Stimulated activated effector memory CD8-positive, alpha-beta T cell treated with anti-CD3 and anti-CD28 coated beads, Interleukin-12 subunit alpha, Interleukin-12 subunit beta, amount 100 ng/mL, for 72 hours (primary cell): ENCODE results near the gene SFSWAP.
A peak's percentile ranks its signal among the peaks of the same experiment; 100 is the strongest.
"Not testable (repeated sequence)": the region's sequence is repeated elsewhere in the genome, so short reads cannot be mapped to it uniquely, and the experiment has no call there.

Experiments used
- ATAC-seq: fragments of 150-1000 bp; cut with Tn5 transposase; 2 replicates; pipeline ENCODE4 v1.10.0; 2021
- DNase-seq, 2 donors: peaks; one replicate each; pipeline ENCODE4 v3.0.0; 2021 to 2022; ENCODE audit warnings: low spot score in 2 of 2
- H3K27ac Mint-ChIP-seq: one replicate; pipeline ENCODE4 v1.8.0; 2022; ENCODE audit warnings: mild to moderate bottlenecking, mixed read lengths
- H3K36me3 Mint-ChIP-seq: one replicate; pipeline ENCODE4 v1.8.0; 2022; ENCODE audit warnings: mild to moderate bottlenecking, mixed read lengths
- H3K4me1 Mint-ChIP-seq: one replicate; pipeline ENCODE4 v1.8.0; 2022; ENCODE audit warnings: mixed read lengths
- H3K4me3 Mint-ChIP-seq: one replicate; pipeline ENCODE4 v1.8.0; 2022; ENCODE audit warnings: mild to moderate bottlenecking, mixed read lengths
- H3K9me3 Mint-ChIP-seq: one replicate; pipeline ENCODE4 v1.8.0; 2022; ENCODE audit warnings: mixed read lengths

Gene SFSWAP

GRCh38 chr12:131734336-131735152 is 23.7 kb downstream of the SFSWAP start:
- no peaks in the 10 kb centered on the region for H3K4me1 Mint-ChIP-seq
- DNase-seq = no peak
- no peak overlapping the region for H3K4me3 Mint-ChIP-seq
- ATAC-seq = no peak
- H3K27ac Mint-ChIP-seq = peak overlapping the region; percentile 45
- no peaks in the 10 kb centered on the region for H3K9me3 Mint-ChIP-seq
- H3K36me3 Mint-ChIP-seq = peaks cover 99% of the 10 kb centered on the region

GRCh38 chr12:131735153-131735456 is 24.2 kb downstream of the SFSWAP start:
- Mint-ChIP-seq H3K4me3 (no peak overlapping the region), H3K9me3 (no peaks in the 10 kb centered on the region), H3K36me3 (peaks cover 99% of the 10 kb centered on the region), H3K27ac (no peak overlapping the region), H3K4me1 (no peaks in the 10 kb centered on the region)
- ATAC-seq = no peak
- no peak for DNase-seq

- Mint-ChIP-seq H3K9me3 (no peaks in the 10 kb centered on the region), H3K36me3 (peaks cover 99% of the 10 kb centered on the region), H3K4me3 (no peak overlapping the region), H3K27ac (peak overlapping the region; percentile 83), H3K4me1 (no peaks in the 10 kb centered on the region)
- DNase-seq (no peak), ATAC-seq (no peak)
Observed at GRCh38 chr12:131735476-131736445, 24.9 kb downstream of the SFSWAP start.

- peaks cover 99% of the 10 kb centered on the region for H3K36me3 Mint-ChIP-seq
- H3K27ac Mint-ChIP-seq = peak overlapping the region; percentile 61
- DNase-seq = no peak
- no peak overlapping the region for H3K4me3 Mint-ChIP-seq
- ATAC-seq = no peak
- no peaks in the 10 kb centered on the region for H3K4me1 Mint-ChIP-seq
- no peaks in the 10 kb centered on the region for H3K9me3 Mint-ChIP-seq
Observed at GRCh38 chr12:131736446-131737149, 25.7 kb downstream of the SFSWAP start.

- H3K4me1 Mint-ChIP-seq = no peaks in the 10 kb centered on the region
- H3K27ac Mint-ChIP-seq = peak overlapping the region; percentile 61
- H3K9me3 Mint-ChIP-seq = no peaks in the 10 kb centered on the region
- peaks cover 99% of the 10 kb centered on the region for H3K36me3 Mint-ChIP-seq
- DNase-seq = no peak
- ATAC-seq = no peak
- no peak overlapping the region for H3K4me3 Mint-ChIP-seq
Observed at GRCh38 chr12:131737150-131737827, 26.4 kb downstream of the SFSWAP start.

GRCh38 chr12:131738196-131738595 is 27.3 kb downstream of the SFSWAP start:
- Mint-ChIP-seq H3K4me3 (no peak overlapping the region), H3K9me3 (peaks cover 2% of the 10 kb centered on the region), H3K4me1 (no peaks in the 10 kb centered on the region), H3K27ac (no peak overlapping the region), H3K36me3 (peaks cover 99% of the 10 kb centered on the region)
- no peak for ATAC-seq
- DNase-seq = no peak

- H3K9me3 Mint-ChIP-seq = peaks cover 2% of the 10 kb centered on the region
- H3K36me3 Mint-ChIP-seq = peaks cover 97% of the 10 kb centered on the region
- H3K4me1 Mint-ChIP-seq = no peaks in the 10 kb centered on the region
- no peak overlapping the region for H3K27ac Mint-ChIP-seq
- H3K4me3 Mint-ChIP-seq = no peak overlapping the region
- DNase-seq (no peak), ATAC-seq (no peak)
Observed at GRCh38 chr12:131740626-131741025, 29.7 kb downstream of the SFSWAP start.

GRCh38 chr12:131742761-131743160 is 31.9 kb downstream of the SFSWAP start:
- DNase-seq, H3K9me3 Mint-ChIP-seq, H3K4me1 Mint-ChIP-seq, H3K4me3 Mint-ChIP-seq, ATAC-seq: not testable (repeated sequence)
- Mint-ChIP-seq H3K27ac (peak overlapping the region; percentile 52), H3K36me3 (peaks cover 99% of the 10 kb centered on the region)

GRCh38 chr12:131743410-131743809 is 32.5 kb downstream of the SFSWAP start:
- not testable (repeated sequence) for H3K4me3 Mint-ChIP-seq, H3K9me3 Mint-ChIP-seq, H3K4me1 Mint-ChIP-seq, ATAC-seq, DNase-seq
- Mint-ChIP-seq H3K36me3 (peaks cover 98% of the 10 kb centered on the region), H3K27ac (peak overlapping the region; percentile 52)

GRCh38 chr12:131743880-131744279 is 33.0 kb downstream of the SFSWAP start:
- H3K36me3 Mint-ChIP-seq = peaks cover 95% of the 10 kb centered on the region
- not testable (repeated sequence) for ATAC-seq, H3K4me3 Mint-ChIP-seq, DNase-seq, H3K9me3 Mint-ChIP-seq, H3K4me1 Mint-ChIP-seq, H3K27ac Mint-ChIP-seq

GRCh38 chr12:131744675-131745074 is 33.8 kb downstream of the SFSWAP start:
- not testable (repeated sequence) for H3K4me3 Mint-ChIP-seq, DNase-seq, H3K27ac Mint-ChIP-seq, H3K9me3 Mint-ChIP-seq, ATAC-seq
- Mint-ChIP-seq H3K36me3 (peaks cover 87% of the 10 kb centered on the region), H3K4me1 (peaks cover 12% of the 10 kb centered on the region)

GRCh38 chr12:131745706-131746105 is 34.8 kb downstream of the SFSWAP start:
- Mint-ChIP-seq H3K36me3 (peaks cover 86% of the 10 kb centered on the region), H3K27ac (no peak overlapping the region), H3K4me3 (no peak overlapping the region), H3K4me1 (peaks cover 21% of the 10 kb centered on the region), H3K9me3 (peaks cover 2% of the 10 kb centered on the region)
- DNase-seq = no peak
- no peak for ATAC-seq

- ATAC-seq = no peak
- Mint-ChIP-seq H3K4me3 (no peak overlapping the region), H3K9me3 (peaks cover 2% of the 10 kb centered on the region), H3K4me1 (peaks cover 25% of the 10 kb centered on the region), H3K36me3 (peaks cover 86% of the 10 kb centered on the region), H3K27ac (peak overlapping the region; percentile 85)
- no peak for DNase-seq
Observed at GRCh38 chr12:131747276-131748177, 36.6 kb downstream of the SFSWAP start.
